ENCODE results near the gene CNTNAP2. TPM values are rescaled to one million over a fixed set of nuclear protein-coding genes. Genes with fewer than 3 reads are reported as not detected.

The CNTNAP2 gene
- total RNA-seq, 2 donors from 2014 or later, result 4.4 to 8.5 TPM

DNA sequence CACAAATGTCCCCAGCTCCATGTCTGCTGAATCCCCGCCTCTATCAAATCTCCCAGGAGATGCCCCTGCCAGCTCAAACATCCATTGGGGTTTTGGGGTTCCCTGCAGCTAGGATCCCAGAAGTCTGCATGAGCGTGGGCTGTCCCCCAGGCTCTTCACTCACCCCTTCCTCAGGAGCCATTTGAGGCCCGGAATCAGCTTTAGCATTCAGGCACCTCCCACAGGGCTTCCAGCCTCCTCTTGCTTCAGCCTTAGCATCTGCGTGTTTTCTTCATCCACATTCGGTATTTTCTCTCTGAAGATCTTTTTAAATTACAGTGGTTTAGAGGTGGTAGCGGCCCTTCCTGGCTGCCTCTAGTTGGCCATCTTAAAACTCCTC, 1054.4 kb downstream of the CNTNAP2 start:
- intact Hi-C loops (cut with DNase I), result no loop called here
- TF ChIP-seq, protein P1, sequence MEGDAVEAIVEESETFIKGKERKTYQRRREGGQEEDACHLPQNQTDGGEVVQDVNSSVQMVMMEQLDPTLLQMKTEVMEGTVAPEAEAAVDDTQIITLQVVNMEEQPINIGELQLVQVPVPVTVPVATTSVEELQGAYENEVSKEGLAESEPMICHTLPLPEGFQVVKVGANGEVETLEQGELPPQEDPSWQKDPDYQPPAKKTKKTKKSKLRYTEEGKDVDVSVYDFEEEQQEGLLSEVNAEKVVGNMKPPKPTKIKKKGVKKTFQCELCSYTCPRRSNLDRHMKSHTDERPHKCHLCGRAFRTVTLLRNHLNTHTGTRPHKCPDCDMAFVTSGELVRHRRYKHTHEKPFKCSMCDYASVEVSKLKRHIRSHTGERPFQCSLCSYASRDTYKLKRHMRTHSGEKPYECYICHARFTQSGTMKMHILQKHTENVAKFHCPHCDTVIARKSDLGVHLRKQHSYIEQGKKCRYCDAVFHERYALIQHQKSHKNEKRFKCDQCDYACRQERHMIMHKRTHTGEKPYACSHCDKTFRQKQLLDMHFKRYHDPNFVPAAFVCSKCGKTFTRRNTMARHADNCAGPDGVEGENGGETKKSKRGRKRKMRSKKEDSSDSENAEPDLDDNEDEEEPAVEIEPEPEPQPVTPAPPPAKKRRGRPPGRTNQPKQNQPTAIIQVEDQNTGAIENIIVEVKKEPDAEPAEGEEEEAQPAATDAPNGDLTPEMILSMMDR (IDR thresholded peaks at IDR 0.05), result no peak
- Histone ChIP-seq H3K27ac (no peak overlapping the region), H3K27me3 (no peaks in the 10 kb centered on the region), H3K4me1 (no peaks in the 10 kb centered on the region), H3K9ac (ENCODE audit: low read depth in 2 of 2, low read length in 2 of 2) (no peak overlapping the region), H3K9me3 (no peaks in the 10 kb centered on the region), H3K36me3 (no peaks in the 10 kb centered on the region), H3K4me3 (no peak overlapping the region)
- no peak for DNase-seq

DNA sequence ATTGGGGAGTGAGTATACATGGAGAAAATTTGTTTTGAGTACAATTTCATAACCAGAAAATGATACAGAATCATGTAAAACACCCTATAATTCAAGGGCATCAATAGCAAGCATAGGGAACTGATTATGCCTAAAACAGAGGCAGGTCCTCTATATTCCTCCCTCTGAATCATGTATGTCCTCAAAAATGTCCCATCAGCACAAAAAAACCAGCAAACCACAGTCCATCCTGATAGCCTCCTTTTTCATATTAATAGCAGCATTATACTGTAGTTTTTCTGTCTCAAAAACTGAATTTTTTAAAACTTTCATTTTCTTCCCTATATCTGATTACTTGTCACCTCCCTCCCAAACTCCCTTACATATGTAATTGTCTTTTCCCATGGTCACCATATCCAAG, 1057.3 kb downstream of the CNTNAP2 start:
- H3K4me1 ChIP-seq, result no peaks in the 10 kb centered on the region
- no peak overlapping the region for H3K27ac ChIP-seq
- intact Hi-C loops (cut with DNase I), result no loop called here
- H3K9me3 ChIP-seq, result no peaks in the 10 kb centered on the region
- no peak overlapping the region for H3K9ac ChIP-seq (ENCODE audit: low read depth in 2 of 2, low read length in 2 of 2)
- no peak for DNase-seq
- TF ChIP-seq, protein P1 (IDR thresholded peaks at IDR 0.05), result no peak
- H3K27me3 ChIP-seq, result no peaks in the 10 kb centered on the region
- H3K36me3 ChIP-seq, result no peaks in the 10 kb centered on the region
- no peak overlapping the region for H3K4me3 ChIP-seq

DNA sequence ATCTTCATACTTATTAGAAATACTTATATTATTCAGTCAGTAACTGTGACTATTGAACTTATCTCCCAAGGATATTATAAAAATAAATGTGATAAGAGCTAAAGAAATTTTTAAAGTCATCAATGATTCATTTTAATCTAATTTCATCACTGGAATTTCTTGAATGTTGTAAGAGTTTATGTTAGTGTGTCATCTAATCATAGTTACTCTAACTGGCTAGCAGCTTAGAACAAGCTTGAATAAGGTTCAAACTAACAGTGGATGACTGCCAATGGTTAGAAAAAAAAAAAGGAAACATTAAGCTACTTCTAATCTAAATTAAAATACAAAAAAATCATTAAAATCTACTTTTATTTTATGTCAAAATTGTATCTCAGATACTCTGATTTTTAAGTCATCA, 1066.3 kb downstream of the CNTNAP2 start:
- intact Hi-C loops (cut with DNase I), result no loop called here
- TF ChIP-seq, protein P1 (IDR thresholded peaks at IDR 0.05), result no peak
- Histone ChIP-seq H3K27me3 (no peaks in the 10 kb centered on the region), H3K36me3 (no peaks in the 10 kb centered on the region), H3K9ac (ENCODE audit: low read depth in 2 of 2, low read length in 2 of 2) (no peak overlapping the region), H3K27ac (no peak overlapping the region), H3K4me1 (no peaks in the 10 kb centered on the region), H3K9me3 (no peaks in the 10 kb centered on the region), H3K4me3 (no peak overlapping the region)
- DNase-seq, result no peak

DNA sequence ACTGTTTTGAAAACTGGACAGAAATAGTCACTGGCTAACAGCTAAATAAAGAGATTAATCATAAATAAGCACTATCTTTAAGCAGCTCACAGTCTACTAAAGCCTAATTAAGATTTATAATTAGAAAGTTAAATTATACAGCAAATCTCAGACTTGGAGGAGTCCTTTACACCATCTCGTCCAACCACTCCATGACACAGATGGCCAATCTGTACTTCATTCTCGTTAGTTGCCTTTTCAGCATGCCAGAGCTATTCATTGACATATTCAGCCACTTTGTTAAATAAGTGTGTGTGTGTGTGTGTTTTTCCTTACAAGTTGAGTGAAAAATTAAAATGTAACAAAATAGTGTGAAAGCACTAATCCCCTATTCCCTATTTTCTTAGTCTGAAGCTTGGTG, 1066.7 kb downstream of the CNTNAP2 start:
- TF ChIP-seq, protein P1 (IDR thresholded peaks at IDR 0.05), result no peak
- Histone ChIP-seq H3K4me1 (no peaks in the 10 kb centered on the region), H3K9me3 (no peaks in the 10 kb centered on the region), H3K9ac (ENCODE audit: low read depth in 2 of 2, low read length in 2 of 2) (no peak overlapping the region), H3K27ac (no peak overlapping the region), H3K4me3 (no peak overlapping the region), H3K27me3 (no peaks in the 10 kb centered on the region), H3K36me3 (no peaks in the 10 kb centered on the region)
- intact Hi-C loops (cut with DNase I), result no loop called here
- DNase-seq, result no peak

DNA sequence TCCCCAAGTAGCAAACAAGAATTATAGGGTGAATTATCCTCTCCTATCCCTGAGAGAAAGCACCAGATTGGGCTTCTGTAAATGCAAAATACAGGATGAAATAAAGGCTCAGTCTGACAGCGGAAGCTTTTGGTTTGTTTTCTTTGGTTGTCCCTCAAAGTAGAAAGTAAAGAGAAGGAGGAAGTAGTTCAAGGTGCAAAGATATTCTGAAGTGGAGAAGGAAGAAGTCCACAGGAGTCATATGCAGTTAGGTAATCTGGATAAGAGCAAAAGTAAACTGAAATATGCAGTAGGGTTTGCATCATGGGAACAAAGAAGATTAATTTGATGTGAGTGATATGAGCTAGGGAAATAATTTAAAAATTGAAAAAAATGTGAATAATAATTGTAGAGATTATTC, 1071.9 kb downstream of the CNTNAP2 start:
- H3K9me3 ChIP-seq, result no peaks in the 10 kb centered on the region
- H3K27me3 ChIP-seq, result no peaks in the 10 kb centered on the region
- DNase-seq, result no peak
- no peak overlapping the region for H3K9ac ChIP-seq (ENCODE audit: low read depth in 2 of 2, low read length in 2 of 2)
- intact Hi-C loops (cut with DNase I), result no loop called here
- H3K27ac ChIP-seq, result no peak overlapping the region
- no peaks in the 10 kb centered on the region for H3K36me3 ChIP-seq
- no peak overlapping the region for H3K4me3 ChIP-seq
- TF ChIP-seq, protein P1 (IDR thresholded peaks at IDR 0.05), result no peak
- H3K4me1 ChIP-seq, result no peaks in the 10 kb centered on the region

DNA sequence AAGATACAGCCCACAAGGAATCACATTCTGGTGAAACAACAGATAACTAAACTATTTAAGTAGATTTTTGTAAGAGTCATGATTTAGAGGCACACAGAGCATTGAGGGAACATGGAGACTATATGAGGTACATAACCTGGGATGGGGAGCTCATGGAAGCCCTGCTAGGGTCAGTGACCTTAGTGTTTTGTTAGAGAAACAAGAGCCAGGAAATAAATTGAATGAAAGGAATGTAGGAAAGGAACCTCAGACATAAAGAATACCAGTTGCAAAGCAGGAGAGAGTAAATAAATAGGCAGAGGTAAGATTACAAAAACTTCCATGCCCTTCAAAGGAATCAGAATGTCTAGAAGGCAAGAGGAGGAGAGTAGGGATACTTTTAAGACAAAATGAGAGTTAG, 1076.9 kb downstream of the CNTNAP2 start:
- Histone ChIP-seq H3K27ac (no peak overlapping the region), H3K27me3 (no peaks in the 10 kb centered on the region), H3K36me3 (no peaks in the 10 kb centered on the region), H3K4me3 (no peak overlapping the region), H3K9ac (ENCODE audit: low read depth in 2 of 2, low read length in 2 of 2) (no peak overlapping the region), H3K4me1 (no peaks in the 10 kb centered on the region), H3K9me3 (no peaks in the 10 kb centered on the region)
- DNase-seq, result no peak
- TF ChIP-seq, protein P1 (IDR thresholded peaks at IDR 0.05), result no peak
- intact Hi-C loops (cut with DNase I), result no loop called here
